NCI-H146 (cell line): ENCODE measurements around the gene MFAP3L.
"Not testable (repeated sequence)": the region's sequence is repeated elsewhere in the genome, so short reads cannot be mapped to it uniquely, and the experiment has no call there.

Experiments used
- DNase-seq: peaks from one replicate; lab custom pipeline; 2025; lab: John Stamatoyannopoulos, UW

Gene MFAP3L

GRCh38 chr4:170026253-170027021 lies at the start of gene MFAP3L:
Gene MFAP3L (minus strand): TSS chr4:170026395. CDS start chr4:170005877, 20,518 bp downstream.
- DNase-seq = peak; percentile 76

- no peak for DNase-seq
These were observed 45.0 kb upstream of the MFAP3L start for GRCh38 chr4:170071196-170071595.

DNA sequence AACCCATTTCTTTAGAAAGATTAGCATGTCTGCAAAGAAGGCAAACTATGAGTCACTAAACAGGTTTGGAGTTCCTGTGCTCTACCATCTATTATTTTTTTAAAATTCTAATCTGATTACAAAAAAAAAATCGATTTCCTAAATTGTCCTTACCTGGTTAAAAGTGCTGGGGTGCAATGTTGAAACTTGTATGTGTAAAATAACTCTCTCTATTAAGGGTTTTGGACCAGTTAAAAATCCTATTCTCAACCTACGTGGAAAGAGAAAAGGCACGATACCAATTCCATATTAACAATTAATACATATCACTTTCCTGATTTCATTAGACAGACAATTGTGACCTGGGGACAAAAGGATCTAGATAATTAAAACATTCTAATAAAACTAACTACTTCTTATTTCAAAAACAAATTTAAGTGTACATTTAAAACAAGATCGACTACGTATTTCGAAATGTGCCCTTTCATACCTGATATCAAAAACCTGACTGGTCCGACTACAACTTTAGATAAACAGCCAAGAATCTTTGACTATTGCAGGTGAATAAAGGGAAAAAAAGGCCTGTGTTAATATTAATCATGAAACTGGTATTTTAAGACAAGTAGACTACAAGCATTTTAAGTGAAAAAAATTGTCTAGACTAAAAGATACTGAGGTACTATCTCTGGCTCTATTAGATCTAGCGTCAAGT lies 42.4 kb upstream of the MFAP3L start:
- no peak for DNase-seq

DNA sequence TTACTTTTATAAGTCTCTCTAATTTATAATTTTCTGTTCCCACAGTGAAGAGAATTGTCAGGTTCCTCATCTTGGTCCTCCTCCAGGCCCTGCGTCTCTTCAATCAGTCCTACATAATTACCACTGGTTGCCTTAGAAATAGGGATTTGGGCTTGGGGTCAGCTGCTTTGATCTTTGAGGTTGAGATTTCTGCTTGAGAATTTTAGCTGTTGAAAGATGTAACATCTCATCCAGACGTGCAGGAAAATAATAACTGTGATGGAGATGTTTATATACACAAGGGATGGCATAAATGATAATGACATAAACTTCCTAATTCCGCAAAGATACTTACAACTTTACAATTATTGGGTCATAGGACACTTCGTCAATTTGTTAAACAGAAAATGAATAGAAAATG lies 33.2 kb upstream of the MFAP3L start:
- DNase-seq = no peak

DNA sequence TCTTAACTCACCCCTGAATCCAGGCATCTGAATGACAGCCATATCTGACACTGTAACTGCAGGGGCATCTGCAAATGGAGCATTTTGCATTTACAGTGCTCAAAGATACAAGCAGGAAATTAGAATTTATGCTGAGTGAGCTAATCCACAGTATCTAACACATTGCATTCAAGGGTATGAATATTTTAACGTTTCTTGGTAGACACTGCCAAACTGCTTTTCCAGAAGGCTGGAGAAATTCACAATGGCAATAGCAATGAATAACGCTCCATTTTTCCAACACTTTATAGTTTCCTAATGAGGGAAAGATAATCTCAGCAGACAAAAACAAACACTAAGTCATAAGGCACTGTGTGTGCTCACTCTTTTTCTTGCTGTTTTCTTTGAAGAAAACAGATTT lies 32.6 kb upstream of the MFAP3L start:
- no peak for DNase-seq

GRCh38 chr4:170057866-170058265 lies 31.7 kb upstream of the MFAP3L start:
- DNase-seq = no peak

GRCh38 chr4:170052919-170053318 lies 26.7 kb upstream of the MFAP3L start:
- no peak for DNase-seq

DNA sequence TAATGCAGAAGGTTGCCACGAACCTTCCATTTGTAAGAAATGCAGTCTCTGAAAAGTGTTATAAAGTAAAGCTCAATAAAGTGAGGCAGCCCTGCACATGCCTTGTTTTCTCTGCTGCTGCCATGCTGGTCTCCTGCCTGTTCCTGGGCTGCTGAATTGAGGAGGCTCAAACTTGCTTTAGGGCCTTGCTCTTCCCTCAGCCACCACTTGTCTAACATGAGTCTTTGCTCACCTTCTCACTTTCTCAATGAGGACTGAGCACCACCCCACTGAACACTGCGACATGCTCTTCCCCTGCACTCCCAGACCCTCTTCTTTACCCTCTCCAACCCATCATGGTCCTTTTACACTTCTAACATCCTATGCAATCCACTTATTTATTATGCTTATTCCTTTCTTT lies 25.2 kb upstream of the MFAP3L start:
- DNase-seq = no peak

DNA sequence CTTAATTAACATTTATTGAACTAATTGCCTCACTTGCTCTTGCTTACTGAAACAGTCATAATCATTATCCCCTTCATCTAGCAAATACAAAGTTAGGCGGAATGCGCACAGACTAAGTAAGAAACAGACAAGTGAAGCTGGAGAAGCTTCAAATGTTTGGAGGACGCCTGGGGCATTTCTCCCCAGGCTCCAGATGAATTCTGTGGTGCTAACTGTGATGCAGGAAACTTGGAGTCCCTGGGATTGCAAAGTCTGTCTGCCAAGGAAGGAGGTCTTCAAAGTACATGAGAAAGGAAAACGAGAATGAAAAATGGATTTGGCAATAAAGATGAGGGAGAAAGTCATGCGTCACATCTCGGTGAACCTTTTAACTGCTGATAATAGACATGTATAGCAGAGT lies 23.6 kb upstream of the MFAP3L start:
- no peak for DNase-seq

DNA sequence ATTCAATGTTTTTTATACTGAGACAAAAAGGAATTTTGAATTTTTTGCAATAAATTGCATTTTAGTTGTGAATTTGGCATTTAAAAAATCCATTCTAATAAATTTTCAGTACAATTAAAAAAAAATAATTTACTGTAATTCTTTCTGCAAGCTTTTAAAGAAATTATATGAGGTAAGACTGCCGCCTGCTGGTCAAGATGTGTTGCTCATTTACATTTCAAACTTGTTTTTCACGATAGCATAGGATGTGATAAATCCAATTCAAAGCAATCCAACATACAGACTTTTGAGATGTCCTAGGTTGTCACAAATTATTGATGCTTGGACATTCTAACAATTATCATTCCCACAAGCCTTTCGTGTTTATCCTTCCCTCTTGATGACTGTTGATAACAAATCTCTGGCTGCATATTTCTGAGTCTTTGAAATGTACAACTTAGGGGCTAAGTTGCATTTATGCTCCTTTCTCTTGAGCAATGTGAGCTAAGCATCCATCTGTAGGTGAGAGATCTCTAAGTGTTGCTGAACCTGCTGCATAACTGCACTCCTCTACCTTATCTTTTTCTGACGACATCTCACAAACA lies 21.7 kb upstream of the MFAP3L start:
- DNase-seq = peak; percentile 31

DNA sequence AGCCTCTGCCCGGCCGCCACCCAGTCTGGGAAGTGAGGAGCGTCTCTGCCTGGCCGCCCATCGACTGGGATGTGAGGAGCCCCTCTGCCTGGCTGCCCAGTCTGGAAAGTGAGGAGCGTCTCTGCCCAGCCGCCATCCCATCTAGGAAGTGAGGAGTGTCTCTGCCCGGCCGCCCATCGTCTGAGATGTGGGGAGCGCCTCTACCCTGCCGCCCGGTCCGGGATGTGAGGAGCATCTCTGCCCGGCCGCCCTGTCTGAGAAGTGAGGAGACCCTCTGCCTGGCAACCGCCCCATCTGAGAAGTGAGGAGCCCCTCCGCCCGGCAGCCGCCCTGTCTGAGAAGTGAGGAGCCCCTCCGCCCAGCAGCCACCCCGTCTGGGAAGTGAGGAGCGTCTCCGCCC lies 20.0 kb upstream of the MFAP3L start:
- not testable (repeated sequence) for DNase-seq

DNA sequence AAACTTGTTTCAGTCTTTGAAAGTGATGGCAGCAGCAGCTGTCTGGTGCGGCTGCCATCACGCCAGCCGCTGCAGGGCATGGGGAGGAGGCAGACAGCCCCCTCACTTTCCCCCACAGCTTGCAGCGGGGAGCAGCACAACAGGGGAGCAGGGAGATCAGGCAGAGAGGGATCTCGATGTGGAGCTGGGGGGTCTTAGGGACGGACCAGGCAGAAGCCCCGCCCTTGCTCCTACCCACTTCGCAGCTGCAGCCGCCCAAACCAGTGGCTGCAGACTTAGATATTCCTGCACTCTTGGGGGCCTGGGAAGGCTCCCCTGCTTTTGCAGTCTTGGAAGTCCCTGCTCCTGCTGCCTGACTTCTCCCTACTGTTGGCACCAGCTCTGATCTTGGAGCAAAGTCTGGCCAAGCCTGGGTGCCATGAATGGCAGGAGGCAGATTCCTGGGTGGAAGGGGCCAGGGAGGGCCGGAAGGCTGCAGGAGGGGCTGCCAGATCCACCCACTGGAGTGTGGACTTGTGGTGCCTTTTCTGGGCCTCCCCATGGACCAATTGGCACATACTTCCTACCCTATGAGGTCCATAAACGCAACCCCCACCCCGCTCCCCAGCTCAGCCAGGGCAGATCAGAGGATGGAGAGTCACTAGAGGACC lies 14.0 kb upstream of the MFAP3L start:
- DNase-seq = no peak

GRCh38 chr4:170038769-170039168 lies 12.6 kb upstream of the MFAP3L start:
- no peak for DNase-seq

GRCh38 chr4:170038232-170038631 lies 12.0 kb upstream of the MFAP3L start:
- no peak for DNase-seq

DNA sequence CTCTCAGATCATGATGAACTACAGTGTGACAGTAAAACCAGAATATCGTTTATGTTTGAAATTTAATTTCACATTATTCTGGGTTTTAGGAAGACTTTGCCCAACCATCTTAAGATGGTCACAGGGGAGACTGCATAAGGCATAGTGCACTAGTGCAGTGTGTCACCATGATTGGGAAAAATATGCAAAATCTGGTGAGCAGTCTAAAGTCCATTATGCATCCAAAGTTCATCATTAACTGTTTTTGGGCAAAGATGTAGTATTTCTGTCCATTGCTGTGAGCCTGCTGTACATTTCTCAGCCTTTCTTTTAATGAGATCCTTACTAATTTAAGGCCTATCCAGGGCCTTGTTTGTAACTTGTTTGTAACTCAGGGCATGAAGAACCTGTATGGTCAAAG lies 11.3 kb upstream of the MFAP3L start:
- DNase-seq = no peak

- no peak for DNase-seq
These were observed 9.7 kb upstream of the MFAP3L start for GRCh38 chr4:170035845-170036244.

DNA sequence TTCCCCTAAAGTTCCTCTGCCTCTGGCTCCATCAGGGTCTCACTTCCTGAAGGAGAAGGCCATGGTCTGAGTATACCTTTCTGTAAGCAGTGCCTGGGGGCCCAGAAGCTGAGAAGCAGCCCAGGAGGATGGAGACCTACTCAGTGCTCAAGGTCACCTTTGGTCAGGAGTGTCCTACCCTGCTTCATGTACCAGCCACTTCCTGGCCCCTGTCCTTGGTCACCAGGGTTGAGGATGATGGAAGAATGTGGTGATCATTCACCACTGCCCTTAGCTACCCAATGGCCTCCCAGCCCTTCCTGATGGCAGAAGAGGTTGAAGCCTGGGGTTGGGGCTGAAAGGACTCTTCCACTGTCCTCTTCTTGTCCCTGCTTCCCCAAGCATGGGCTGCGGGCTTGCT lies 9.0 kb upstream of the MFAP3L start:
- no peak for DNase-seq

- no peak for DNase-seq
These were observed 7.8 kb upstream of the MFAP3L start for GRCh38 chr4:170033999-170034398.

GRCh38 chr4:170030121-170030520 lies 3.9 kb upstream of the MFAP3L start:
- DNase-seq = no peak

DNA sequence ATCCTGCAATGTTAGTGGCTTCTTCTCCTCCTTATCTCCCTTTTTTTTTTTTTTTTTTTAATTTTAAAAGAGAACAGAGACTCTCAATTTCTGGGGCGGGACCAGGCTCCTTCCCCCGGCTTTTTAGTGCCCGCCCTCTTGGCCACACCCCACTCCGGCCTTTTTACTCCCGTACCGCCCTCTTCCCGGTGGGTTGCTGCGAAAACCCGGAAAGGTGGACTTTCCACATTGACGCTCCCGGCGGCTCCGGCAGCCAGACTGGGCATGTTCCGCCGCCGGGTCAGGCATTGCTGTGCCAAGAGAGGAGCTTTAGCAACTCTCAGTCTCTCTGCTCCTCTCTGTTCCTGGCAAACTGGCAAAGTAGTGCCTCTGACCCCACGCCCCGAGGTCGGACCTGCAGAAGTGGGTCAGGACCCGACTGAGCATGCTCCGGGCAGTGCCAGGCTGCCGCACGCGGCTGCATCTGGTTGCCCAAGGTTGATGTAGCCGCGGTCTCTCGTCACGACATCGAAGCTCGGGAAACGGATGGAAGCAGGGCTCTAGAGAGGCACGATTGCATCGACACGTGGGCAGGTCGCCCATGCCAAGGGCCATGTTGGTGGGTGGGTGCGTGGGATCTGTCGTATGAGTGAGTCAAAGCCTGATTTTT lies 1.1 kb upstream of the MFAP3L start:
- peak; percentile 84 for DNase-seq

DNA sequence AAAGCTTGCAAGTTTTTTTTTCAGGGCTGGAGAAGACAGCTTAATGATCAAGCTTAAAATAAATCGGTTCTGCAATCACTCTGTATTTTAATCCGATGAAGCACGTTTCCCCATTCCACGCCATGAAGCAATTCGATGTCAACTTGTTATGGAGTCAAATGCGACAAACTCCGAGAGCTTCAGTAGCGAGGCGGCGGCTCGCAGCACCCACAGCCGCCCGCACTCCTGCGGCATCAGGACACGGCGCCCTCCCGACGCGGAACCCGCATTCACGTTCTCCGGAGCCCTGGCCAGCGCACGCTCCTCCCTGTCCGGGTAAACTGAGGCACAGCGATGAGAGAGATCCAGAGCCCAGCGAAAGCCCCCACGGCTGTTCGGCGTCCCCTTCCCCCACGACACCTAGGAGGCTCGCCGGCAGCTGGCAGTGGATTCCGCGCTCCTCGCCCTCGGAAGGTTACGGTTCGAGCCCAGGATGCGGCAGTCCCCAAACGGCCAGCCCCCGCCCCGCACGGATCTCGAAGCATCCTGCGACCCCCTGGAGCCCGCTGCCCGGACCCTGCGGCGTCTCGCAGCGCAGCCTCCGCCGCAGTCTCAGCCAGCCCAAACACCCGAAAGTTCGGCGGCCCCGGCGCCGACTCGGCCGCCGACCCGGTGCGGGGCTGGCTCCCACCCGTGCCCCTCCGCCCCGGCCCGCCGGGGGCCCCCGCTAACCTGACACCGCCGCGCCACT lies 507 bp downstream of the MFAP3L start:
- DNase-seq = no peak

DNA sequence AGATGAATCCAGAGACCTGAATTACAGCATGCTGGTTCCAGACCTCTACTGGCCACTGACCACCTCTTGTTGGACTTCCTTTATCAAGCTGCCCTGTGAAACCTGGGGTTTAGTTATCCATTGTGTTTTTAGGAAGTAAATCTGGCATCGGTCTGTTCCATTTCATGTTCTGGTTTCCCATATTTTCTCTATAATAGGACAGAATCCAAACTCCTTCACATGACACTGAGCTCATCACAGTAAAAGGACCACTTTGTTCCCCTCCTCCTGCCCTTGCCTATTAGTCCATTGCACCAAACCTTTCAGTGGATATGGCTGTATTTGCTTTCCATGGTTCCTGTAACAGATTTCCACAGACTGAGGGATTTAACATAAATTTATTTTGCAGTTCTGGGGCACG lies 4.0 kb downstream of the MFAP3L start:
- DNase-seq = no peak
